Keratinocyte (primary cell): Measurements from ENCODE around the gene HOXA11. TPM values are rescaled to one million over a fixed set of nuclear protein-coding genes. Genes with fewer than 3 reads are reported as not detected.

Source experiments
- DNase-seq: peaks from one replicate; pipeline ENCODE4 v3.0.0-alpha.2; 2011; ENCODE audit warnings: low read depth, missing footprints, low spot score
- FAIRE-seq: peaks from 2 replicates; lab custom pipeline; 2011; peaks lifted over from hg19 to GRCh38; lab: Jason Lieb, UNC
- H2AFZ ChIP-seq: 2 replicates; pipeline ENCODE4 v1.6.0; 2012; ENCODE audit warnings: low read length, control low read depth, inconsistent platforms; ENCODE audit not compliant: control insufficient read depth
- H3K27ac ChIP-seq: 2 replicates; pipeline ENCODE4 v1.5.1; 2011; ENCODE audit warnings: low read length; ENCODE audit not compliant: control insufficient read depth, insufficient read depth
- H3K27me3 ChIP-seq: 3 replicates; pipeline ENCODE4 v1.6.0; 2011; ENCODE audit warnings: low read length; ENCODE audit not compliant: control insufficient read depth, insufficient read depth; ENCODE audit errors: extremely low read depth
- H3K36me3 ChIP-seq, 2 experiments: 2 replicates in 1 of 2; 3 replicates in 1 of 2; pipeline ENCODE4 v1.5.1; 2011; ENCODE audit warnings: low read length in 2 of 2, mild to moderate bottlenecking in 1 of 2; ENCODE audit not compliant: control insufficient read depth in 2 of 2, insufficient read depth in 2 of 2; ENCODE audit errors: extremely low read depth in 1 of 2
- H3K4me1 ChIP-seq: 3 replicates; pipeline ENCODE4 v1.5.1; 2011; ENCODE audit warnings: low read length; ENCODE audit not compliant: control insufficient read depth, insufficient read depth; ENCODE audit errors: extremely low read depth
- H3K4me2 ChIP-seq: 3 replicates; pipeline ENCODE4 v1.6.0; 2011; ENCODE audit warnings: low read depth, low read length; ENCODE audit not compliant: control insufficient read depth, insufficient read depth; ENCODE audit errors: extremely low read depth
- H3K4me3 ChIP-seq, 3 experiments: fragments of 200-600 bp in 1 of 3; sonication (generic) in 1 of 3; 2 replicates in 2 of 3; 3 replicates in 1 of 3; pipeline ENCODE4 v1.5.1; 2011 to 2016; ENCODE audit warnings: low read length in 3 of 3, mild to moderate bottlenecking in 3 of 3, control low read depth in 2 of 3, inconsistent platforms in 1 of 3, low read depth in 1 of 3, mixed read lengths in 1 of 3, mixed run types in 1 of 3, moderate library complexity in 1 of 3; ENCODE audit not compliant: control insufficient read depth in 2 of 3, insufficient read depth in 2 of 3; ENCODE audit errors: extremely low read depth in 1 of 3
- H3K79me2 ChIP-seq: 2 replicates; pipeline ENCODE4 v1.6.0; 2012; ENCODE audit warnings: low read length; ENCODE audit not compliant: control insufficient read depth, insufficient read depth
- H3K9ac ChIP-seq: 3 replicates; pipeline ENCODE4 v1.6.0; 2011; ENCODE audit warnings: low read length; ENCODE audit not compliant: control insufficient read depth, insufficient read depth; ENCODE audit errors: extremely low read depth
- H3K9me1 ChIP-seq: 3 replicates; pipeline ENCODE4 v1.6.0; 2011; ENCODE audit warnings: low read length; ENCODE audit not compliant: control insufficient read depth, insufficient read depth; ENCODE audit errors: extremely low read depth
- H3K9me3 ChIP-seq: 2 replicates; pipeline ENCODE4 v1.5.1; 2012; ENCODE audit warnings: low read depth, low read length; ENCODE audit not compliant: control insufficient read depth
- H4K20me1 ChIP-seq: 3 replicates; pipeline ENCODE4 v1.6.0; 2011; ENCODE audit warnings: low read length; ENCODE audit not compliant: control insufficient read depth, insufficient read depth; ENCODE audit errors: extremely low read depth
- CTCF ChIP-seq, 3 experiments: IDR thresholded peaks in 1 of 3; conservative IDR thresholded peaks in 1 of 3; optimal IDR thresholded peaks in 1 of 3; 2 replicates in 2 of 3; 3 replicates in 1 of 3; pipeline versions ENCODE3 to v1.5.1; 2011; ENCODE audit warnings: low read length in 3 of 3, mild to moderate bottlenecking in 3 of 3, moderate library complexity in 2 of 3, control low read depth in 1 of 3, inconsistent platforms in 1 of 3; ENCODE audit not compliant: insufficient read depth in 2 of 3; ENCODE audit errors: extremely low read depth in 1 of 3
- EZH2 ChIP-seq: IDR thresholded peaks from one replicate; pipeline ENCODE4 v1.6.1; 2012; ENCODE audit warnings: inconsistent platforms, mild to moderate bottlenecking, low read length, moderate library complexity
- dilution Hi-C: fragments of 300-500 bp; cut with MboI; formaldehyde crosslinking; loops from one replicate; pipeline ENCODE4 v1.7.0; 2020; ENCODE audit warnings: low sequenced_read_pairs; ENCODE audit not compliant: extremely low pct_ligation_motif_present
- polyA plus RNA-seq, 5 experiments: library from polyadenylated mRNA; depleted of rRNA in 3 of 5; stranded (reverse) in 3 of 5; stranded (forward) in 1 of 5; unstranded in 1 of 5; fragments of >200 nt; gene quantifications; 1 replicate in 1 of 5; 2 replicates in 3 of 5; 3 replicates in 1 of 5; pipeline versions ENCODE4 v1.2.1 to v1.2.3, GENCODE V29; 2011 to 2012; ENCODE audit warnings: missing spikeins in 2 of 5, low read depth in 1 of 5, low replicate concordance in 1 of 5

Gene HOXA11
- polyA plus RNA-seq, 1 donor (not counting 4 experiments of a cell fraction or from before 2014, with no cell fraction given): 0.07 TPM

GRCh38 chr7:27147199-27148030 is 37.6 kb downstream of the HOXA11 start, which contains the start of gene HOXA6:
Gene HOXA6, minus strand, starts transcription at chr7:27147774. Its CDS starts 25 bp downstream, at chr7:27147749.
- dilution Hi-C loops: no loop called here

GRCh38 chr7:27146491-27147198 is 38.4 kb downstream of the HOXA11 start:
- Histone ChIP-seq H3K9ac (peak overlapping the region; percentile 93), H3K9me3 (no peaks in the 10 kb centered on the region), H2AFZ (no peak overlapping the region), H3K79me2 (peaks cover 91% of the 10 kb centered on the region), H3K36me3 (peaks cover 0 to 7% of the 10 kb centered on the region in 2 experiments), H4K20me1 (no peaks in the 10 kb centered on the region), H3K9me1 (no peaks in the 10 kb centered on the region), H3K4me1 (peaks cover 47% of the 10 kb centered on the region), H3K27me3 (no peaks in the 10 kb centered on the region), H3K4me2 (peak overlapping the region; percentile 94), H3K4me3 (peak overlapping the region in 2 of 3 experiments; percentile 62 to 74), H3K27ac (peak overlapping the region; percentile 87)
- TF ChIP-seq EZH2: no peak
- no peak for TF ChIP-seq CTCF (optimal IDR thresholded peaks at IDR 0.05 in 1 of 3, IDR thresholded peaks at IDR 0.05 in 1 of 3, conservative IDR thresholded peaks at IDR 0.05 in 1 of 3; ENCODE audit: extremely low read depth in 1 of 3, insufficient read depth in 2 of 3, low read length in 3 of 3)
- FAIRE-seq (no peak), DNase-seq (no peak)
- dilution Hi-C loops: no loop called here

More at GRCh38 chr7:27147199-27148030, 37.6 kb downstream of the HOXA11 start, which contains the start of gene HOXA6:
- H3K9me3 ChIP-seq: no peaks in the 10 kb centered on the region
- H3K36me3 ChIP-seq: peaks cover 0 to 7% of the 10 kb centered on the region in 2 experiments
- no peaks in the 10 kb centered on the region for H3K9me1 ChIP-seq
- no peaks in the 10 kb centered on the region for H4K20me1 ChIP-seq
- TF ChIP-seq EZH2: no peak
- no peak for TF ChIP-seq CTCF (optimal IDR thresholded peaks at IDR 0.05 in 1 of 3, IDR thresholded peaks at IDR 0.05 in 1 of 3, conservative IDR thresholded peaks at IDR 0.05 in 1 of 3; ENCODE audit: extremely low read depth in 1 of 3, insufficient read depth in 2 of 3, low read length in 3 of 3)
- H3K9ac ChIP-seq: peak within 1 kb of the TSS; percentile 93
- peak within 1 kb of the TSS; percentile 46 for H2AFZ ChIP-seq
- H3K4me3 ChIP-seq: peak within 1 kb of the TSS; percentile 60 to 83 (median 74)
- H3K27me3 ChIP-seq: no peaks in the 10 kb centered on the region
- no peak for FAIRE-seq
- H3K4me2 ChIP-seq: peak within 1 kb of the TSS; percentile 98
- H3K4me1 ChIP-seq: peaks cover 52% of the 10 kb centered on the region
- peaks cover 90% of the 10 kb centered on the region for H3K79me2 ChIP-seq
- no peak for DNase-seq
- H3K27ac ChIP-seq: peak within 1 kb of the TSS; percentile 87
